A673 (cell line): Measurements from ENCODE around the gene H2BK1. TPM values are rescaled to one million over a fixed set of nuclear protein-coding genes. Genes with fewer than 3 reads are reported as not detected.

Experiments
- BruUV-seq: library from RNA; stranded (reverse); fragments of 400-500 nt; replicated peaks from 2 replicates; lab custom pipeline; 2021; lab: Mats Ljungman, UMichigan
- CTCF ChIA-PET: fragments of 300-600 bp; sonication (Branson Sonifier 250); formaldehyde crosslinking; loops from one replicate; lab custom pipeline; 2022; ENCODE audit warnings: antibody characterized with exemption; lab: Charles Lee
- POLR2A ChIA-PET: fragments of 300-600 bp; sonication (Branson Sonifier 250); formaldehyde crosslinking; loops from one replicate; lab custom pipeline; 2022; ENCODE audit warnings: antibody characterized with exemption; ENCODE audit not compliant: low non-redundant PET; lab: Charles Lee
- DNase-seq: peaks from one replicate; pipeline ENCODE4 v3.0.0-alpha.2; 2015; ENCODE audit warnings: low spot score
- H3K27ac ChIP-seq: fragments of 200-600 bp; sonication (generic); 2 replicates; pipeline ENCODE4 v1.5.1; 2016; ENCODE audit warnings: mixed run types, low read depth, mild to moderate bottlenecking, mixed read lengths, antibody characterized with exemption, low read length; ENCODE audit not compliant: poor library complexity, severe bottlenecking
- H3K27me3 ChIP-seq: fragments of 200-600 bp; sonication (generic); replicated peaks from 2 replicates; pipeline ENCODE4 v1.6.1; 2017; ENCODE audit warnings: mixed run types, low read depth, mild to moderate bottlenecking, mixed read lengths, antibody characterized with exemption, low read length; ENCODE audit not compliant: insufficient read depth, poor library complexity
- H3K36me3 ChIP-seq: fragments of 200-600 bp; sonication (generic); 2 replicates; pipeline ENCODE4 v1.6.1; 2016; ENCODE audit warnings: mixed run types, mild to moderate bottlenecking, mixed read lengths, antibody characterized with exemption, low read length; ENCODE audit not compliant: insufficient read depth, poor library complexity, severe bottlenecking
- H3K4me1 ChIP-seq: fragments of 200-600 bp; sonication (generic); 2 replicates; pipeline ENCODE4 v1.6.1; 2017; ENCODE audit warnings: mixed run types, mild to moderate bottlenecking, mixed read lengths, antibody characterized with exemption, low read length; ENCODE audit not compliant: insufficient read depth, poor library complexity, severe bottlenecking
- H3K4me3 ChIP-seq: fragments of 200-600 bp; sonication (generic); 2 replicates; pipeline ENCODE4 v1.5.1; 2016; ENCODE audit warnings: low read depth, mixed run types, mild to moderate bottlenecking, mixed read lengths, low read length; ENCODE audit not compliant: poor library complexity, severe bottlenecking
- H3K9me3 ChIP-seq: fragments of 200-600 bp; sonication (generic); 2 replicates; pipeline ENCODE4 v1.6.1; 2016; ENCODE audit warnings: mixed run types, low read depth, mild to moderate bottlenecking, mixed read lengths, antibody characterized with exemption, low read length; ENCODE audit not compliant: poor library complexity, severe bottlenecking
- CTCF ChIP-seq: fragments of 300-800, 200-600 bp; sonication (generic); conservative IDR thresholded peaks from 2 replicates; pipeline ENCODE4 v1.5.1; 2017; ENCODE audit warnings: low read depth, mild to moderate bottlenecking, antibody characterized with exemption, low read length, moderate library complexity, mixed read lengths
- EZH2 ChIP-seq: fragments of 200-600 bp; sonication (generic); IDR thresholded peaks from 2 replicates; pipeline ENCODE4 v1.6.1; 2017; ENCODE audit warnings: borderline replicate concordance, low read depth, mild to moderate bottlenecking, mixed read lengths, antibody characterized with exemption, low read length; ENCODE audit not compliant: poor library complexity, severe bottlenecking
- intact Hi-C: fragments of 100-400 bp; cut with micrococcal nuclease; formaldehyde crosslinking; loops from one replicate; pipeline ENCODE4 v1.10.0; 2022; ENCODE audit not compliant: unreplicated experiment
- total RNA-seq: library from RNA; stranded (reverse); gene quantifications from 2 replicates; pipeline ENCODE4 v1.2.3, GENCODE V29; 2021

H2BK1 gene
- total RNA-seq, 1 experiment from 2014 or later = not detected

- intact Hi-C loops = no loop called here
- Histone ChIP-seq H3K36me3 (no peaks in the 10 kb centered on the region), H3K27me3 (peaks cover under 1% of the 10 kb centered on the region), H3K4me1 (no peaks in the 10 kb centered on the region), H3K9me3 (no peaks in the 10 kb centered on the region), H3K27ac (no peak overlapping the region), H3K4me3 (no peak overlapping the region)
- ChIA-PET POLR2A (no interaction called here), CTCF (interaction anchor here (0.9 kb wide), 1 partner anchor 51 kb away, joined by 3 read pairs; no protein-coding TSS in a partner anchor)
- DNase-seq = no peak
- no TSS peak for BruUV-seq
- TF ChIP-seq EZH2 (no peak), CTCF (no peak)
Measured at GRCh38 chr7:151175047-151175792, 35.1 kb downstream of the H2BK1 start.

- no peaks in the 10 kb centered on the region for H3K36me3 ChIP-seq
- DNase-seq = no peak
- ChIA-PET CTCF (interaction anchor here (0.9 kb wide), 1 partner anchor 51 kb away, joined by 3 read pairs; no protein-coding TSS in a partner anchor), POLR2A (no interaction called here)
- no TSS peak for BruUV-seq
- no peak overlapping the region for H3K4me3 ChIP-seq
- H3K27me3 ChIP-seq = peaks cover 8% of the 10 kb centered on the region
- intact Hi-C loops = no loop called here
- H3K9me3 ChIP-seq = no peaks in the 10 kb centered on the region
- TF ChIP-seq EZH2 = no peak
- no peak for TF ChIP-seq CTCF
- no peak overlapping the region for H3K27ac ChIP-seq
- H3K4me1 ChIP-seq = no peaks in the 10 kb centered on the region
Measured at GRCh38 chr7:151174246-151175046, 35.8 kb downstream of the H2BK1 start.

- no peaks in the 10 kb centered on the region for H3K4me1 ChIP-seq
- no peak overlapping the region for H3K27ac ChIP-seq
- intact Hi-C loops = no loop called here
- no peaks in the 10 kb centered on the region for H3K9me3 ChIP-seq
- H3K36me3 ChIP-seq = no peaks in the 10 kb centered on the region
- DNase-seq = no peak
- POLR2A ChIA-PET = no interaction called here
- BruUV-seq = no TSS peak
- H3K4me3 ChIP-seq = no peak overlapping the region
- no peak for TF ChIP-seq CTCF
- TF ChIP-seq EZH2 = no peak
- CTCF ChIA-PET = interaction anchor here (0.7 kb wide), 1 partner anchor 50 kb away, joined by 5 read pairs; no protein-coding TSS in a partner anchor
- H3K27me3 ChIP-seq = peaks cover 16% of the 10 kb centered on the region
Measured at GRCh38 chr7:151173386-151174245, 36.7 kb downstream of the H2BK1 start.
